Activated CD4-positive, alpha-beta T cell treated with anti-CD3 and anti-CD28 coated beads for 36 hours (primary cell): Measurements from ENCODE around the gene MB. TPM values are rescaled to one million over a fixed set of nuclear protein-coding genes. Genes with fewer than 3 reads are reported as not detected.

Experiments
- ATAC-seq: fragments of 200-7000 bp; cut with Tn5 transposase; one replicate; pipeline ENCODE4 v1.10.0; 2021; ENCODE audit warnings: mild to moderate bottlenecking, moderate library complexity
- CTCF ChIA-PET: fragments of 350-600 bp; sonication (Branson Sonifier 250); formaldehyde crosslinking; loops from one replicate; lab custom pipeline; 2021; ENCODE audit warnings: antibody characterized with exemption; lab: Charles Lee
- POLR2A ChIA-PET: fragments of 350-600 bp; sonication (Branson Sonifier 250); formaldehyde crosslinking; loops from one replicate; lab custom pipeline; 2021; ENCODE audit warnings: antibody characterized with exemption, inconsistent platforms; lab: Charles Lee
- DNase-seq: peaks from one replicate; pipeline ENCODE4 v3.0.0-alpha.2; 2020
- H3K27ac Mint-ChIP-seq: one replicate; pipeline ENCODE4 v1.8.0; 2021; ENCODE audit warnings: mixed read lengths
- H3K27me3 Mint-ChIP-seq: one replicate; pipeline ENCODE4 v1.8.0; 2021; ENCODE audit warnings: mixed read lengths
- H3K36me3 Mint-ChIP-seq: one replicate; pipeline ENCODE4 v1.8.0; 2021; ENCODE audit warnings: low read depth, mixed read lengths
- H3K4me1 Mint-ChIP-seq: one replicate; pipeline ENCODE4 v1.8.0; 2021; ENCODE audit warnings: mixed read lengths
- H3K4me3 Mint-ChIP-seq: one replicate; pipeline ENCODE4 v1.8.0; 2021; ENCODE audit warnings: mild to moderate bottlenecking, moderate library complexity, mixed read lengths
- H3K9me3 Mint-ChIP-seq: one replicate; pipeline ENCODE4 v1.8.0; 2021; ENCODE audit warnings: low read depth, mixed read lengths
- intact Hi-C, 2 experiments: fragments of 100-400 bp; cut with DNase I in 1 of 2; cut with micrococcal nuclease in 1 of 2; formaldehyde crosslinking; loops; one replicate each; pipeline versions ENCODE4 v1.14.2 to v1.15.1; 2022 to 2024; cut with DNase I, micrococcal nuclease
- total RNA-seq, 2 experiments: library from RNA; stranded (reverse); gene quantifications; one replicate each; pipeline ENCODE4 v1.2.3, GENCODE V29; 2021

MB gene
- total RNA-seq, 2 experiments from 2014 or later: not detected

DNA sequence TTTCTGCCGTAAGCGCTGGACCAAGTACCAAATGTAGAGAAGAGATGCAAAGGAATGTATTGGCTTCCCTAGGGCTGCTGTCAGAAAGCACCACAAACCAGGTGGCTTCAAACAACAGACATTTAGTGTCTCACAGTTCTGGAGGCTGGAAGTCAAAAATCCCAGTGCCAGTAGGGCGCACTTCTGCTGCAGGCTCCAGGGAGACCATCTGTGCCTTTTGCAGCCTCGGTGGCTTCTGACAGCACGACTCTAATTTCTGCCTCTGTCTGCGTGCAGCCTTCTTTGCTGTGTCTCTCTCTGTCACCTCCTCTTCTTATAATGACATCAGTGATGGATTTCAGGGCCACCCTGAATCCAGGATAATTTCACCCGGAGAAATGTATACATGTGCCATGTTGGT is 34.0 kb upstream of the MB start:
- Mint-ChIP-seq H3K27ac (peak overlapping the region; percentile 72), H3K36me3 (peaks cover 62% of the 10 kb centered on the region), H3K4me3 (peak overlapping the region; percentile 90), H3K9me3 (peaks cover 2% of the 10 kb centered on the region), H3K4me1 (peaks cover 58% of the 10 kb centered on the region), H3K27me3 (no peaks in the 10 kb centered on the region)
- ATAC-seq (no peak), DNase-seq (no peak)
- CTCF ChIA-PET: no interaction called here
- POLR2A ChIA-PET: no interaction called here
- intact Hi-C loops: no loop called here

DNA sequence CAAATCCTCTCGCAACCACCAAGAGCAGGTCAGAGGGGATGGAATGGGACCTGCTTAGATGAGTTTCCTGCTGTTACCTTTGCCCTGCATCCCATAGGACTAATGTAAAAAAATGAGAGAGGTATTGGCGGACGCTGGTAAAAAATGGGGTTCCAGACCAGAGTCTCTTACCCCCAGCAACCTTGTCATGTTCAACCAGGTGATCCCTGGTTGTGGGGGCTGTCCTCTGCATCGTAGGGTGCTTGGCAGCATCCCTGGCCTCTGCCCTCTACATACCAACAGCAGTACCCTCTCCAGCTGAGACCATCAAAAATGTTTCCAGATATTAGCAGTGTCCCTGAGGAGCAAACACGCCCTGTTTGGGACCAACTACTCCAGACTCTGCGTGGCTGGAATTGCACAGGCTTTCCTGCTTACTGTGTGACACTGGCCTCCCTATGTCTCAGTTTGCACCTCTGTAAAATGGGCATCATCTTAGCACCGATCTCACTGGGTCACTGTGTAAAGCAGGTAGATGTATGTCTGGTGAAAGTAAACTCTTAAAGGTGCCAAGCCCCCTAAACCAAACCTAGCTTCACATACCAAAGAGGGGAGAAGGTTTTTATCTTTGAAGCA is 32.6 kb upstream of the MB start:
- H3K4me1 Mint-ChIP-seq: peaks cover 48% of the 10 kb centered on the region
- peaks cover 51% of the 10 kb centered on the region for H3K36me3 Mint-ChIP-seq
- H3K4me3 Mint-ChIP-seq: peak overlapping the region; percentile 90
- ATAC-seq: no peak
- CTCF ChIA-PET: interaction anchor here (0.7 to 1.2 kb wide), 3 partner anchors 17 to 475 kb away, joined by 3 to 4 read pairs (median 3); no protein-coding TSS in a partner anchor
- H3K27me3 Mint-ChIP-seq: no peaks in the 10 kb centered on the region
- no peak for DNase-seq
- POLR2A ChIA-PET: interaction anchor here (0.6 to 2.8 kb wide), 2 partner anchors 12 to 397 kb away, joined by 4 to 13 read pairs; no protein-coding TSS in a partner anchor
- H3K27ac Mint-ChIP-seq: peak overlapping the region; percentile 100
- intact Hi-C loops: loop anchor here (2.0 to 5.0 kb wide), 4 partner anchors 13 to 508 kb away; partner anchors contain the start of gene RBFOX2 (in 1 of the 2)
- H3K9me3 Mint-ChIP-seq: peaks cover 2% of the 10 kb centered on the region

DNA sequence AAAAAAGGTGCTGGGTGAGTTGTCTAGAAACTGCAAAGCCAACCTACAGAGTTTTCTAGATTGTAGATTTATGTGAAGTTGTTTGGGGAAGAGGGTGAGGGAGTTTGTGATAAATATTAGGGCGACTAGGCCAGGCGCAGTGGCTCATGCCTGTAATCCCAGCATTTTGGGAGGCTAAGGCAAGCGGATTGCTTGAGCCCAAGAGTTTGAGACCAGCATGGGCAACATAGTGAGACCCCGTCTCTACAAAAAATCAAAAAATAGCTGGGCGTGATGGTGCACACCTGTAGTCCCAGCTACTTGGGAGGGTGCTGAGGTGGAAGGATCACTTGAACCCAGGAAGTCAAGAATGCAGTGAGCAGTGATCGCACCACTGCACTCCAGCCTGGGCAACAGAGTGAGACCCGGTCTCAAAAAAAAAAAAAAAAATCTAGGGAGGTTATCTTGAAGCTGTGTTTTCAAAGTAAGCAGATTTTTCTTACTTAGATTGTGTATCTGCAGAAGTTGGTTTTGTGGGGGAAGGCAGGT is 32.0 kb upstream of the MB start:
- H3K4me1 Mint-ChIP-seq: peaks cover 43% of the 10 kb centered on the region

DNA sequence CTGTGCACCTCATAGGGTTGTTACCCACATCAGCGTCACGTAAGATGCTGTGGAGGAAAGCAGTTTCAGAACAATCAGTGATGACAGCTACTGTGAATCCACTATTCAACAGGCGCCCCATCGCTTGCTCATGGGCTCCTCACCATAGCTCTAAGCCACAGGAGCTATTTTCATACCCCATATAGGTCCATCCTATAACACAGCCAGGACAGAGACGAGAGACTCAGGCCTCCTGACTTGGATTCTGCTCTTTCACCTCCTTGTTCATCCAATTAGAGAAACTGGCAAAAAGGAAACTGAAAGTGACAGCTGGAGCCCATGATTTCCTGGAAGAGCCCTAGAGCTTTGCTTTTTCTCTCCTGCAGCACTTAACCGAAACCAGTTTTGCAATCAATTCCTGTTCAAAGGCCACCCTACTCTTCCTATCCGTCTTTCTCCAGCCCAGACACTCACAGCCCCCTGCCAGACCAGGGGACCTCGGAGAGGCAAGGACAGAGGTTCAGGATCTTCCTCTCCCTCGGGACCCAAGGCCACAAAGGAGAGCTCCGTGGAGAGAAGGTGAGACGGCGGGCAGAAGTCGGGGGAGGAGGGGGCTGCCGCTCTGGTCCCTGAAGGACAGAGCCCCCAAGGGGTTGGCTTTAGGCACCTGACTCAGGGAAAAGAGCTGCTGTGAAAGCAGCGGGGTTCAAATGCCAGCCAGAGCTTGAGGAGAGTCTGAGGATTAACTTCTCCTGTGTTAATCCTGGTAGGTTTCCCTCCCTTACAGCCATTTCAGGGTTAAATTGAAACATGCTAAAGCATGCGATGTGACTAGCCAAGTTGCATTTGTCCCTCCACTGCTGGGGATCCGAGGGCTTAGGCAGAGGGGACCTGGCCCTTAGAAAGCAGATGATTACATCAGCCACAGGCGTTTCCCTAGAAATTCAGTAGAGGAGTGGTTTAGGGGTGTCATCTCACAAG is 31.2 kb upstream of the MB start, which contains the start of gene APOL6:
Gene APOL6, plus strand, starts transcription at position 381 of the 960 bp plus-strand sequence. CDS start 7,980 bp downstream, outside the sequence.
- Mint-ChIP-seq H3K9me3 (peaks cover 2% of the 10 kb centered on the region), H3K4me1 (peaks cover 36% of the 10 kb centered on the region), H3K27ac (peak within 1 kb of the TSS; percentile 100), H3K36me3 (peaks cover 41% of the 10 kb centered on the region), H3K27me3 (no peaks in the 10 kb centered on the region), H3K4me3 (peak within 1 kb of the TSS; percentile 90)
- ChIA-PET POLR2A (interaction anchor here (0.6 to 2.8 kb wide), 7 partner anchors 13 to 591 kb away, joined by 3 to 15 read pairs (median 4); partner anchors contain the start of gene APOL2), CTCF (interaction anchor here (0.7 to 1.4 kb wide), 7 partner anchors 11 to 532 kb away, joined by 3 to 8 read pairs (median 3); no protein-coding TSS in a partner anchor)
- peak; percentile 74 for DNase-seq
- intact Hi-C loops: loop anchor here (1.0 to 5.0 kb wide), 7 partner anchors 13 to 509 kb away; partner anchors contain the start of gene RBFOX2 (in 1 of the 2)
- peak; percentile 79 for ATAC-seq

More for the DNA sequence above, 32.0 kb upstream of the MB start:
- Mint-ChIP-seq H3K9me3 (peaks cover 2% of the 10 kb centered on the region), H3K27me3 (no peaks in the 10 kb centered on the region), H3K36me3 (peaks cover 49% of the 10 kb centered on the region), H3K4me3 (peak overlapping the region; percentile 90), H3K27ac (peak overlapping the region; percentile 100)
- peak; percentile 3 for ATAC-seq
- intact Hi-C loops: loop anchor here (2.0 to 5.0 kb wide), 4 partner anchors 14 to 508 kb away; partner anchors contain the start of gene RBFOX2 (in 1 of the 2)
- ChIA-PET POLR2A (interaction anchor here (0.6 to 2.8 kb wide), 3 partner anchors 12 to 396 kb away, joined by 4 to 15 read pairs (median 13); no protein-coding TSS in a partner anchor), CTCF (interaction anchor here (0.7 to 1.4 kb wide), 6 partner anchors 16 to 475 kb away, joined by 3 to 8 read pairs (median 4); no protein-coding TSS in a partner anchor)
- no peak for DNase-seq

DNA sequence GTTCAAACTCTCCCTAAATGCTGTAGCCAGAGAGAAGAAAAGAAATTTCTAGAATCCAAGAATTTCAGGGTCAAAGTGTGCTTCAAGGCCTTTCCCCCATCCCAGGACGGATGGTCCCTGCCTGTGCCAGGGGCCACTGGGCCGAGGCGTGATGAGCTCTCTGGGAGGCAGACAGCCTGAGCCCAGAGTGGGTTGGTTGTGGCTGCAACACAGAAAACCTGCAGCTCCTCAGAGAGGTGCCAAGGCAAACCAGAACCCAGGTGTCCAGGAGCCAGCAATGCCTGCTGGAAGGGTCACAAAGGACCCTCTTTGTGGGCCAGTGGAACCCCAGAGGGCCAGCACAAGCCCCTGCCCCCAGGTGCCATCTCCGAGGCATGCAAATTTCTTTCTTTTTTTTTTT is 28.5 kb upstream of the MB start:
- ChIA-PET POLR2A (interaction anchor here (0.7 kb wide), 1 partner anchor 26 kb away, joined by 3 read pairs; no protein-coding TSS in a partner anchor), CTCF (interaction anchor here (0.7 kb wide), 1 partner anchor 1130 kb away, joined by 4 read pairs; no protein-coding TSS in a partner anchor)
- ATAC-seq (no peak), DNase-seq (no peak)
- Mint-ChIP-seq H3K4me3 (no peak overlapping the region), H3K4me1 (peaks cover 27% of the 10 kb centered on the region), H3K9me3 (no peaks in the 10 kb centered on the region), H3K27me3 (no peaks in the 10 kb centered on the region), H3K36me3 (peaks cover 19% of the 10 kb centered on the region), H3K27ac (no peak overlapping the region)
- intact Hi-C loops: loop anchor here in 1 of 2 experiments (5.0 kb wide), 2 partner anchors 382 to 512 kb away; partner anchors contain the start of gene RBFOX2

DNA sequence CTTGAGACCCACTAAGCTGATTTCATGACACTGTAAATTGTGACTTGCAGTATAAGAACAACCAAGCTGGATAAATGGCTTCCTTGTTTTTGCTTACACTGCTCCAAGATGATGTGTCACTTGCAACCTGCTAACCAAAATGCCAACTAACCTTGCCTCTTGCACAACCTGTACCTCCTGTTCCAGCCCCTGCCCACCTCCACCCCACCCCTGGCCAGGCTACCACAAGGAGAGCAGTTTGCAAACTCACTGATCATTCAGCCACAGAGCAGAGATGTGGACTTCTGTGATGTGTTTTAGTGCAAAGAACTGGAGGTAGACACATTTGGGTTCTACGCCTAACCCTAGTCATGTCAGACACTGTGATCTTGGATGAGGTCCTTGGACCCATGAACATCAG is 26.9 kb upstream of the MB start:
- ChIA-PET POLR2A (no interaction called here), CTCF (interaction anchor here (1.6 kb wide), 2 partner anchors 9 to 17 kb away, joined by 4 read pairs; no protein-coding TSS in a partner anchor)

DNA sequence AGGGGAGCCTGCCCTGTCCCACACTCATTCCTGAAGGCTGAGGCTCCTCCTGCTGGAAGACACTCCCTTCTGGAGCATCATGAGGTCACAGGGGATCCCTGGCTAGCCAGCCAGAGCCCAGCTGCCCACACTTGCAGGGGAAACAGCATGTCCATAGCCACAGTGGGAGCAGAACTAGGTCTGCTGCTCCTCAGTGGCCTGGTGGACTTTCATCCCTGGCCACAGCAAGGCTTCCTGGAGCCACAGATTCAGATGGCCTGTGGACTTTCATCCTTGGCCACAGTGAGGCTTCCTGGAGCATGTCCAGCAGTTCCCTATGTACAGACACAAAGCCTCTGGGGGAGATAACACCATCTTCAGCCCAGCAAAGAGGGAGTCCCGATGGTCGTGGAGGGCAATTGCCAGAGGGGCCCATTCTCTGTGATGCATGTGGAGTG is 25.2 kb upstream of the MB start:
- no peak overlapping the region for H3K27ac Mint-ChIP-seq
- no peaks in the 10 kb centered on the region for H3K9me3 Mint-ChIP-seq
- no peaks in the 10 kb centered on the region for H3K27me3 Mint-ChIP-seq
- no peak for ATAC-seq
- intact Hi-C loops: no loop called here
- H3K4me3 Mint-ChIP-seq: no peak overlapping the region
- ChIA-PET CTCF (interaction anchor here (1.6 kb wide), 1 partner anchor 15 kb away, joined by 4 read pairs; no protein-coding TSS in a partner anchor), POLR2A (no interaction called here)
- peaks cover 11% of the 10 kb centered on the region for H3K4me1 Mint-ChIP-seq
- H3K36me3 Mint-ChIP-seq: no peaks in the 10 kb centered on the region
- DNase-seq: no peak

More for the DNA sequence above, 26.9 kb upstream of the MB start:
- peaks cover 18% of the 10 kb centered on the region for H3K4me1 Mint-ChIP-seq
- no peaks in the 10 kb centered on the region for H3K9me3 Mint-ChIP-seq
- intact Hi-C loops: no loop called here
- H3K36me3 Mint-ChIP-seq: peaks cover 4% of the 10 kb centered on the region
- H3K4me3 Mint-ChIP-seq: no peak overlapping the region
- H3K27me3 Mint-ChIP-seq: no peaks in the 10 kb centered on the region
- no peak for ATAC-seq
- DNase-seq: no peak
- peak overlapping the region; percentile 16 for H3K27ac Mint-ChIP-seq

DNA sequence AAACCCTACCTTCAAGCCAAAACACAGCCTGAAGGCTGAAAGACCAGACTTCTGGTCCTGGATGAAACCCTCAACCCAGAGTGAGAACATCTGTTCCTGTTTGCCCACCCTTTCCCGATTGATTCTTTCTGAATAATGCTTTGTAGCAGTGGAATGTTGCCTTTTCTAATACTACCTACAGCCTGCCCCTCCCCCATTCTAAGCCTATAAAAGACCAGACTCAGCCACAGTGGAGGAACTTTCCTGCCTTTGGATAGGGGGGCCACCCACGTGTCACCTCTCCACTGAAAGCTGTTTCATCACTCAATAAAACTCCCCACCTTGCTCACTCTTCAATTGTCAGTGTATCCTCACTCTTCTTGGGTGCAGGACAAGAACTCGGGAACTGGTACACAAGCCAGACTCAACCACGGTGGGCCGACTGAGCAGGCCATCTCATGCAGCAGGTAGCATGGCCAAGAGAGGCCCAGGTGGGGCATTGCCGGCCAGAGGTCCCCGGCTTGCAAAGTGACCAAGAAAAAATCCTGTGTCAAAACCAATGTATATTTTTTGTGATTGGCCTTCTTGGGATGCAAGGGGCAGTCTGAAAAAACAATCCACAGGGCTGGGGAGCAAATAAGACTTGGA is 24.5 kb upstream of the MB start:
- H3K9me3 Mint-ChIP-seq: no peaks in the 10 kb centered on the region
- H3K4me1 Mint-ChIP-seq: peaks cover 4% of the 10 kb centered on the region
- no peak overlapping the region for H3K4me3 Mint-ChIP-seq
- no peak overlapping the region for H3K27ac Mint-ChIP-seq
- no peaks in the 10 kb centered on the region for H3K27me3 Mint-ChIP-seq
- DNase-seq (no peak), ATAC-seq (no peak)
- POLR2A ChIA-PET: no interaction called here
- intact Hi-C loops: no loop called here
- H3K36me3 Mint-ChIP-seq: no peaks in the 10 kb centered on the region
- CTCF ChIA-PET: no interaction called here

DNA sequence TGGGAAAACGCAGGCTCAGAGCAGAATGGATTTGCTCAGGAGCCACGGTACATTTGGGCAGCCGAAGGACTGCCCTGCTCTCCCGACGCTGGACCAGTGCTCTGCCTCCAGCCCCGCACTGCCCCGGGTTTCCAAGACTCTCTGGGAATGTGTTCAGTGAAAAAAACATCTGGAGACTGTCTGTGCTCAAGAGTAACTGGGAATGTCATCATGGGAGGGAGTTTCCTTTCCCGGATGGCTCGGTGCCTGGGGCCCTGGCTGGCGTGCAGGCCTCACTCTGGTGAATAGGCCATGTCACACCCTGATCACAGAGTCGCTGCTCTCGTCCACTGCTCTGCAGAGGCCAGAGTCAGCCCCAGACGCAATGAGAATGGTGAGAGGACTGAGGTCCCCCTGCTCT is 21.3 kb upstream of the MB start:
- intact Hi-C loops: no loop called here
- Mint-ChIP-seq H3K27me3 (peaks cover 2% of the 10 kb centered on the region), H3K27ac (no peak overlapping the region), H3K4me1 (peaks cover 15% of the 10 kb centered on the region), H3K4me3 (no peak overlapping the region), H3K36me3 (no peaks in the 10 kb centered on the region), H3K9me3 (no peaks in the 10 kb centered on the region)
- ChIA-PET POLR2A (interaction anchor here (0.8 kb wide), 1 partner anchor 210 kb away, joined by 3 read pairs; no protein-coding TSS in a partner anchor), CTCF (no interaction called here)
- ATAC-seq (no peak), DNase-seq (no peak)

DNA sequence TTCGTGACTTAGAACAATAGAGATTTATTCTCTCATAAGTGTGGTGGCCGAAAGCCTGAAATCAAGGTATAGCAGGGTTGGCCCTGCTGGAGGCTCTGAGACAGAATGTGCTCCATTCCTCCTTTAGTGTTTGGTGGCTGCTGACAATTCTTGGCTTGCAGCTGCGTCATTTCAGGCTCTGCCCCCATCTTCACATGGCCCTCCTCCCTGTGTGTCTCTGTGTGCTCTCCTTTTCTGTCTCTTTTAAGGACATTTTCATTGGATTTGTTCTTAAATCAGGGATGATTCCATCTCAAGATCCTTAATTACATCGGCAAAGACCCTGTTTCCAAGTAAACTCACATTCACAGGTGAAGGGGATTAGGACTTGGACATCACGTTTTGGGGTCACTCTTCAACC is 20.9 kb upstream of the MB start:
- no peaks in the 10 kb centered on the region for H3K36me3 Mint-ChIP-seq
- no peak for DNase-seq
- H3K27ac Mint-ChIP-seq: no peak overlapping the region
- ATAC-seq: no peak
- H3K4me3 Mint-ChIP-seq: no peak overlapping the region
- peaks cover 19% of the 10 kb centered on the region for H3K4me1 Mint-ChIP-seq
- ChIA-PET POLR2A (no interaction called here), CTCF (interaction anchor here (0.5 kb wide), 1 partner anchor 10 kb away, joined by 4 read pairs; no protein-coding TSS in a partner anchor)
- no peaks in the 10 kb centered on the region for H3K9me3 Mint-ChIP-seq
- intact Hi-C loops: no loop called here
- H3K27me3 Mint-ChIP-seq: peaks cover 2% of the 10 kb centered on the region
